NT2/D1 (cell line): ENCODE results near the gene MYO5C.

Experiments
- DNase-seq: peaks from one replicate; pipeline ENCODE4 v3.0.0-alpha.2; 2011; ENCODE audit warnings: low read depth, low spot score
- H3K27me3 ChIP-seq: 2 replicates; pipeline ENCODE4 v1.6.0; 2011; ENCODE audit warnings: mild to moderate bottlenecking; ENCODE audit not compliant: insufficient read length, insufficient read depth
- H3K36me3 ChIP-seq: 2 replicates; pipeline ENCODE4 v1.6.1; 2011; ENCODE audit warnings: mild to moderate bottlenecking, low read length, mixed read lengths; ENCODE audit not compliant: insufficient read depth, insufficient read length
- H3K4me1 ChIP-seq: 2 replicates; pipeline ENCODE4 v1.5.1; 2011; ENCODE audit not compliant: insufficient read depth, insufficient read length
- H3K4me3 ChIP-seq: 2 replicates; pipeline ENCODE4 v1.5.1; 2011; ENCODE audit warnings: low read depth; ENCODE audit not compliant: insufficient read length
- H3K9ac ChIP-seq: 2 replicates; pipeline ENCODE4 v1.6.0; 2011; ENCODE audit warnings: low read depth; ENCODE audit not compliant: insufficient read length
- H3K9me3 ChIP-seq: 2 replicates; pipeline ENCODE4 v1.5.1; 2011; ENCODE audit warnings: mild to moderate bottlenecking, low read length; ENCODE audit not compliant: insufficient read depth
- SUZ12 ChIP-seq: IDR thresholded peaks from 2 replicates; pipeline ENCODE4 v1.6.1; 2011; ENCODE audit not compliant: insufficient read length, insufficient read depth; ENCODE audit errors: extremely low read depth
- YY1 ChIP-seq: IDR thresholded peaks from 2 replicates; pipeline ENCODE4 v1.6.1; 2011; ENCODE audit not compliant: insufficient read length, insufficient read depth
- ZNF274 ChIP-seq: IDR thresholded peaks from 2 replicates; pipeline ENCODE4 v1.6.1; 2011; ENCODE audit warnings: mild to moderate bottlenecking, low read depth, low read length

MYO5C gene

DNA sequence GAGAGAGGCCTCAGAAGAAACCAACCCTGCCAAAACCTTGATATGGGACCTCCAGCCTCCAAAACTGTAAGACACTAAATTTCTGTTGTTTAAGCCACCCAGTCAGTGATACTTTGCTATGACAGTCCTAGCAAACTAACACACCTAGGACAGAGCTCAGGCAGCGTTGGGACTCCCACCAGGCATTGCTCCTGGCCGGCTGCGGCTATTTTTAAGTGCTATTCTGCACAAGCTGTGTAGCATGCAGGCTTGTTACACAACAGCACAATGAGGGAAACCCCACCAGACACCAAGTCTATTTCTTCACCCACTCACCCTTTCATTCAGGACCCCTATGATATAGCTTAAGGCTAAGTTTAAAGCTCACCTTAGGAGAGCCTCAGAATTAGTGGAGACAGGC lies 57.5 kb downstream of the MYO5C start:
- H3K9me3 ChIP-seq: no peaks in the 10 kb centered on the region
- no peaks in the 10 kb centered on the region for H3K27me3 ChIP-seq
- TF ChIP-seq ZNF274 (no peak), YY1 (no peak), SUZ12 (no peak)
- DNase-seq: no peak
- H3K4me3 ChIP-seq: no peak overlapping the region
- H3K36me3 ChIP-seq: no peaks in the 10 kb centered on the region
- H3K9ac ChIP-seq: no peak overlapping the region
- H3K4me1 ChIP-seq: no peaks in the 10 kb centered on the region

DNA sequence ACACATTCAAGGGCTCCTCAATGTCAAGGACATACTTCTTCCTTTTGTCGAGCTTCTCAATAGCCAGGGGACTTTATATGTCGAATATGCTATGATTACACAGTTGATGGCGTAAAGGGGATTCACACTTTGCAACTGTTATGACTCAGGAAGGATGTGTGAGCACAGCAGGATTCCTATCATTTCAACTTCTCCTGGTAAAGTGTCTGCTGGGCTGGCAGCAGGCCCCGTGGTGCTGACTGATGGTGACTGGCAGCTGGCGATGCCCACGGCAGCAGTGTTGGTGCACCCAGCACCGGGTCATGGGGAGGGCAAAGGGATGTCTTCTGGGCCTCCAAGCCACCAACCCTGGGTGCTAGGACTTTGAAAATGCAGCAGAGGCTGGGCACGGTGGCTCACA lies 59.6 kb downstream of the MYO5C start:
- no peaks in the 10 kb centered on the region for H3K4me1 ChIP-seq
- H3K27me3 ChIP-seq: no peaks in the 10 kb centered on the region
- TF ChIP-seq ZNF274 (no peak), SUZ12 (no peak), YY1 (no peak)
- no peaks in the 10 kb centered on the region for H3K9me3 ChIP-seq
- H3K36me3 ChIP-seq: no peaks in the 10 kb centered on the region
- no peak overlapping the region for H3K4me3 ChIP-seq
- DNase-seq: no peak
- H3K9ac ChIP-seq: no peak overlapping the region

DNA sequence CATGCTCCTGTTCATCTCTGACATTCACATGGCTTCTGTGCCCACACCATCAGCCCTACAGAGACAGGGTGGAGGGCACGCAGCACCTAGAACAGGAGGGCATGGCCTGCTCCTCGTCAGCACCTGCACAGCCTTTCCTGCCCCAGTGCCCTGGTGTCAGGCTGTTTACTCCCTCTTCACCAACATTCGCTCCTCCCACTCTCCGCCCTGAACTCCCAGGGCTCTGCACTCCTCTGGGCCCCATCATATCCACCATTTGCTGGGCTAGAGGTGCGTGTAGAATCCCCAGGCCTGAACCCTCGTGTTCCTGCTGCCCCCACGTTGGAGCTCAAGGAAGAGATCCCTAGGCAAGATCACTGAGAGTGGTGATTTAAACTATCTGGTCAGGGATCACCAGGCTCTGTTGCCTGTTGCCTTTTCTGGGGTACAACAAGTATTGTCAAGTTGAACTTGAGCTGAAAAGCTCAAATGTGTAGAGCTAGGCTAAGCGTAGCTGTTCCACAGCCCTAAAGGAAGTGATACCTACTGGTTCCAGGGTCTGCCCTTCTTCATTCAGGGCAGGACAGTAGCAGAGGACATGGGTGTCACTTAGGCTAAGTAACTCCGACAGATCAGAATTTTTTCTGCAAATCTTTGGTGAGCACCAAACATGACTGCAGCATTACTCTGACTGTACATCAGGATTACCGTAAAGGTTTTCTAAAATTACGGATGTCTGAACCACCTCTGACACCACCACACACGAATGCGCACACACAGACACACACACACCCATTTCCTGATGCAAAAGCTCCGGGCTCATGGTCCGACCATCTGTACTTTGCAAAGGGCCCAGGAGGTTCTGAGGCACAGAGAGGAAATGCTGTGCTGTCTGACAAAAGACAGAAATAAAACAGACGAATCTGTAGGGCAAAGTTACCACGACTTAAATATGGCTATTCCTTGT lies 60.7 kb downstream of the MYO5C start:
- TF ChIP-seq SUZ12 (no peak), YY1 (no peak), ZNF274 (no peak)
- no peak overlapping the region for H3K9ac ChIP-seq
- H3K4me1 ChIP-seq: no peaks in the 10 kb centered on the region
- H3K4me3 ChIP-seq: no peak overlapping the region
- no peaks in the 10 kb centered on the region for H3K27me3 ChIP-seq
- no peak for DNase-seq
- no peaks in the 10 kb centered on the region for H3K36me3 ChIP-seq
- H3K9me3 ChIP-seq: no peaks in the 10 kb centered on the region

DNA sequence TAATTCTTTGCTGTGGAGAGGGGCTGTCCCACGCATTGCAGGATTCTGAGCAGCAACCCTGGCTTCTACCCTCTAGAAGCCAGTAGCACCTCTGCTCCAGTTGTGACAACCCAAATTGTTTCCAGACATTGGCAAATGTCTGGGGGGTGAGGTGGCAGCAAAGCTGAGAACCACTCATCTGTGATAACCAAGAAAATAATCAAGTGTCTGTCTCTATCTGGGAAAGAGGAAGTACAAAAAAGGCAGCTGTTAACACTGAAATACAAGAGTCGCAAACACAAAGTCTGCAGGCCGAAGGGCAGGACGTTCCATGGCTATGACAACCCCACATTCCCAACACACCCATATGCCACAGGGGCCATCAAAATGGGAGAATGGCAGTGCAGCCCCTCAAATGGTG lies 62.2 kb downstream of the MYO5C start:
- Histone ChIP-seq H3K27me3 (no peaks in the 10 kb centered on the region), H3K4me1 (no peaks in the 10 kb centered on the region), H3K9me3 (no peaks in the 10 kb centered on the region), H3K36me3 (no peaks in the 10 kb centered on the region), H3K4me3 (no peak overlapping the region), H3K9ac (no peak overlapping the region)
- TF ChIP-seq ZNF274 (no peak), YY1 (no peak), SUZ12 (no peak)
- DNase-seq: no peak

DNA sequence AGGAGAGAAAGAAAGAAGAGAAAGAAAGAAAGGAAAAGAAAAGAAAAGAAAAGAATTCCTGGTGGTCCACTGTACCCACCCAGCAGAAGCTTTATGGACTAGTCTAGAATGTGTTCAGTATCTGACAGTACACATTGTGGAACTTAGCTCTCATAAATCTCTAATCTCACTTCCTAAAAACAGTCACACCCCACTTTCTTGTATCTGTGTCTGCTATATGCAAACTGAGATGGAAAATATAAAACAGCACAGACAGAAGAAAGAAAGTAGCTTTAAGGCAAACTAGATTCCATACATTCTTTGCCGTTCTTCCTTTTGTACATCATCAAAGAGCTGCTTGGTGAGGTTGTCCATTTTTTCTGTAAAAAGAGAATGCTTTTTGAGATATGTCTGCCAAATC lies 63.3 kb downstream of the MYO5C start:
- no peaks in the 10 kb centered on the region for H3K9me3 ChIP-seq
- no peaks in the 10 kb centered on the region for H3K4me1 ChIP-seq
- H3K27me3 ChIP-seq: no peaks in the 10 kb centered on the region
- no peak overlapping the region for H3K9ac ChIP-seq
- TF ChIP-seq SUZ12 (no peak), ZNF274 (no peak), YY1 (no peak)
- H3K36me3 ChIP-seq: no peaks in the 10 kb centered on the region
- DNase-seq: no peak
- H3K4me3 ChIP-seq: no peak overlapping the region

DNA sequence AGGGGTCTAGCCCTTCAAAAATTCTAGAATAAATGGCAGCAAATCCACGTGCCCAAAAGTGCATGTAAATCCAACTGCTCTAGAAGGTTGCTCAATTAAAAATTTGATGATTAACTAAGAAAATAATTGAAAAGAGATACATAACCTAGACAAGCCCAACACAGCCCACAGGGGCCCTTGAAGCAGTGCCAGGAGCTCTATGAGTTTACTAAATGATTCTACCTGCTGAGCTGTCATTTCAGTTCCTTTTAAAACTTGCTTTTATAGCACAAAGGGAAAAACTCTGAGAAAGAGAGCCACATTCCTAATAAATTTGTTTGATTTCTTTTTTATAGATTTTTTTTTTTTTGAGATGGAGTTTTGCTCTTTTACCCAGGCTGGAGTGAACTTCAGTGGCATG lies 65.5 kb downstream of the MYO5C start:
- Histone ChIP-seq H3K4me3 (no peak overlapping the region), H3K27me3 (no peaks in the 10 kb centered on the region)
- TF ChIP-seq YY1 (no peak), ZNF274 (no peak), SUZ12 (no peak)

DNA sequence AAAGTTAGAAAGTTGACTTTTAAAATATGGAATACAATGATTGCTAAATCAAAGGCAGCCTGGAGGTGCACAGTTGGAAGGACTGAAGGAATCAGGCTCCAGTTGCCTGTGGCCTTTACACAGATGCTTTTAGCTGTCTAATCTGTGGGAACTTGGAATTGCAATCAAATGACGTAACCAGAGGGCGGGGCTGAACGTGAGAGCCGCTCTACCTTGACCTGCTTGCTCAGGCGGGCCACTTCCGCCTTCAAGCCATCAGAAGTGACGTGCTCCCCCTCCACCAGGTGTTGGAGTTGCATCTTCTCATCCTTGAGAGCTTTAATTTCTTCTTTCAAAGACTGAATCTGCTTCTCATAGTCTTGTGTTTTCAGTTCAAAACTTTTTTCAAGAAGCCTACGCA lies 66.7 kb downstream of the MYO5C start:
- H3K27me3 ChIP-seq: no peaks in the 10 kb centered on the region
- no peaks in the 10 kb centered on the region for H3K9me3 ChIP-seq
- H3K4me1 ChIP-seq: no peaks in the 10 kb centered on the region
- DNase-seq: no peak
- H3K36me3 ChIP-seq: no peaks in the 10 kb centered on the region
- no peak overlapping the region for H3K4me3 ChIP-seq
- H3K9ac ChIP-seq: no peak overlapping the region
- TF ChIP-seq YY1: no peak
- TF ChIP-seq ZNF274: no peak
- no peak for TF ChIP-seq SUZ12

More for the DNA sequence above, 65.5 kb downstream of the MYO5C start:
- no peaks in the 10 kb centered on the region for H3K36me3 ChIP-seq
- no peak overlapping the region for H3K9ac ChIP-seq
- no peaks in the 10 kb centered on the region for H3K4me1 ChIP-seq
- no peaks in the 10 kb centered on the region for H3K9me3 ChIP-seq
- DNase-seq: no peak
